AG09319 (cell line): ENCODE measurements around the gene FOXJ3.

Experiments used
- DNase-seq: peaks from one replicate; pipeline ENCODE4 v3.0.0-alpha.2; 2010; ENCODE audit warnings: low read depth; ENCODE audit errors: extremely low read depth
- TF ChIP-seq, protein P1 (sequence below): IDR thresholded peaks from 2 replicates; pipeline ENCODE4 v1.5.1; 2011; ENCODE audit warnings: low read depth, mild to moderate bottlenecking, inconsistent platforms, low read length, moderate library complexity

Gene FOXJ3

DNA sequence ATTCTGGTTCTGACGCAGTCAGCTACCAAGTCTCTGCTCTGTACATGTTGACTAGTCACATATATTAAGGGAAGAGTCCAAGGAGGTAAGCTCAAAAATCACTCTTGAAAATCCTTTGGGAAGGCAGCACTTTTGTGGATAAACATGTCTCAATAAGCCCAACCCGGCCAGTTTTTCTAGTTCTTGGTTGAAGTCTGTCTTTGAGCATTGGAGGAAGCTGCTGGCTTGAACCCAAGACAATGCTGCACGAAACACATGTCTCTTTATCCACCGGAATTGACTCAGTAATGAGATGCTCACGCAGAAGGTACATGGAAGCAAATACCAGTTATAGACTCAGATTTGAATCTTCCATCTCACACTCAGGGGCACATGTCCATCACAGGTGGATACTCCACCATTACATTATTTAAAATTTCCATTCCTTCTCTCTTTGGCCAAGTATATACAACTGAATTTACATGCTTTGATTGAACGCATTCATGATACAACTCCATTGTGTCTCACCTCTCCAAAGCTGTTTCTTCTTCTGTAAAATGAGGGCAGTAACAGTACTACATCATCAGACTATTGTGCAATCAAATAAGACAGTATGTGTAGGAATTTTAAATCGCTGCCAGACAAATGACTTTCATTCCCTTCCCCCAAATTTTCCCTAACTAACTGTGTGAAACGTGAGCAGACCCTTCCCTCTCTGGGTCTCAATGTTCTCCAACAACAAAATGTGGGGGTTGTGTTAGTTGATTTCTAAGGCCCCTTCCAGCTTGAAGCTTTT lies 160.9 kb downstream of the FOXJ3 start:
- TF ChIP-seq, protein P1, sequence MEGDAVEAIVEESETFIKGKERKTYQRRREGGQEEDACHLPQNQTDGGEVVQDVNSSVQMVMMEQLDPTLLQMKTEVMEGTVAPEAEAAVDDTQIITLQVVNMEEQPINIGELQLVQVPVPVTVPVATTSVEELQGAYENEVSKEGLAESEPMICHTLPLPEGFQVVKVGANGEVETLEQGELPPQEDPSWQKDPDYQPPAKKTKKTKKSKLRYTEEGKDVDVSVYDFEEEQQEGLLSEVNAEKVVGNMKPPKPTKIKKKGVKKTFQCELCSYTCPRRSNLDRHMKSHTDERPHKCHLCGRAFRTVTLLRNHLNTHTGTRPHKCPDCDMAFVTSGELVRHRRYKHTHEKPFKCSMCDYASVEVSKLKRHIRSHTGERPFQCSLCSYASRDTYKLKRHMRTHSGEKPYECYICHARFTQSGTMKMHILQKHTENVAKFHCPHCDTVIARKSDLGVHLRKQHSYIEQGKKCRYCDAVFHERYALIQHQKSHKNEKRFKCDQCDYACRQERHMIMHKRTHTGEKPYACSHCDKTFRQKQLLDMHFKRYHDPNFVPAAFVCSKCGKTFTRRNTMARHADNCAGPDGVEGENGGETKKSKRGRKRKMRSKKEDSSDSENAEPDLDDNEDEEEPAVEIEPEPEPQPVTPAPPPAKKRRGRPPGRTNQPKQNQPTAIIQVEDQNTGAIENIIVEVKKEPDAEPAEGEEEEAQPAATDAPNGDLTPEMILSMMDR, result no peak
- no peak for DNase-seq

DNA sequence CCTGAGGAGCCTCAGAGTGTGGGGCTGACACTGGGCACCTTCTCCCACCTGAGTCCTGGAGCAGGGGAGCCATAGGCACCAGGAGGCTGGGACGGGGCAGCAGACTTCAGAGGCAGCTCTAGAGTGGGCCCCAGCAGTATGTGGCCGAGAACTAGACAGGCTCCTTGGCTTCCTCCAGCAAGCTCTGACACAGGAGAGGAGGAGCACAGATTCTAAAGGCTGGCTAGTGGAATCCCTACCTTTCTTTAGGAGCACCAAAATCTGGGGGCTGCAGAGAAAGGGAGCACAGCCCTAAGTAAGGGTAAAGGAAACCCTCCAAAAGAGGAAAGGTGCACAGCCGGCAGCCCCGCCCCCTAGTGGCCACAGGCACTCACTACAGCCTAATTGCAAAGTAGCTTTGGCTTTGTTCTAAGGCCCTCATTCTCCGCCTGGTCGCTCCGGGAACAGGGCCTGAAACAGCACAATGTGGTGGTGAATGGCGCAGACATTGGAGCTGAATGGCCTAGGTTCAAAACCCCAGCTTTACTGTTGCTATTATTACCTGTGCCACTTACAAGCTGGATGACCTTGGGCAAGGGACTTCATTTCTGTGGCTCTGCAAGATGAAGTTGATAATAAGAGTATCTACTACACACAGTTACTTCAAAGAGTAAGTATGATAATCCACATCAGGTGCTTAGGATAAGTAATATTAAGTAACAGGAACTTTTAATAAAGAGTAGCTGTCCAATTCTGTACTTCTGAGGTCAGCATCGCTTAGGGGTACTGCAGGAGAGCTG lies 161.7 kb downstream of the FOXJ3 start:
- DNase-seq, result no peak
- TF ChIP-seq, protein P1, result peak; percentile 96

DNA sequence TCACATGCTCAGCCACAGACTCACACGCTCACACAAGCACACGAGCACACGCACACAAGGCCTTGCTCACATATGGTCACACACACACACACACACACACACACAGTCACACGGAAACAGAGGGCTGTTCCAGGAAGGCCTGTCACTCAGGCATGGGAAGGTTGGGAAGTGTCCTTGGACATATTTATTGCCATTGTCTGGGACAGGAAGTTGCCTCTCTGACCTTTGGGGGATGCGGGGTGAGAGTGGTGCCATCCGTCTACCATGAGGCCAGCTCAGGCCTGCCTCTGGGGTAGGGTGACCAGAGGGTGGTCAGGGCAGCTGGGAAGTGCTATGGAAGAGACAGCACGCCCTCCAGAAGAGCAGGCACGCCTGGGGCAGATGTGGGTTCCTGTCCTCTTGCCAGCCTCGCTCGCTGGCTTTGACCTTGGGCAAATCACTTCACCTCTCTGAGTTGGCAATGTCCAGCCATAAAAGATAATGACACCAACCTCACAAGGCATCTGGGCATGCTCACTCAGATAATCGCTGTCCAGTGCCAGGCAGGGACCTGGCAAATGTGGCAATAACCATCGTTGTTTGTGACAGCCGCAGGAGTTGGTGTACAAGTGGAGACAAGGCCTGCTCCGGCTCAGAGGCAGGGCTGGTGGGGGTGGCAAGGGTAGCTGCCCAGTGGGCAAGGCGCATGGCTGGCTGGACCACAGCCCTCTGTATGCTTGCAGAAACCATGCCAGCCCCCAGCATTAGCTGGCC lies 162.5 kb downstream of the FOXJ3 start:
- DNase-seq, result no peak
- TF ChIP-seq, protein P1, result no peak

DNA sequence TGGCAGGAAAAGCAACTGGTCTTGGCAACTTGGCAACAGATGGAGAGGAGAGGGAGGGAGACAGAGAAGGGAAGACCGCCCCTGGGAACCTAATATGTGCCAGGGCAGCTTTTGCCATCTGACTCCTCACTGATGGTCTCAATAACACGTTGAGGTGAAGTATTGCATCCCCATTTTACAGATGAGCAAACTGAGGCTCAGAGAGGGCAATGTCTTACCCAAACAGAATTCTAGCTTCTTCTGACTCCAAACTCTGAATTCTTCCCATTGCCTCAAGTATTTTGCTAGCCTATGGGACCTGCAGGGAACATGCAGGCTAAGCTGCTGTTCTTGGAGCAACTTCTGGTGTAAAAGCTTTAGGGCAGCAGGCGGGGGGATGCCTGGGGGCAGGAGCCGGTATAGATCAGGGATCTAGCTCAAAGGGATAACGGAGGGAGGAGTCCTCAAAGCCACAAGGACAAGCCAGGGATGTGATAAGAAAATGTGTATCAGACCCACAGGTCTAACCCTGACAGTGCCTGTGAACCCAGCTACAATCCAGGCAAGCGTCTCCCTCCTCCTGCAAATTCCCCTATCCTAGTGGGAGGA lies 163.3 kb downstream of the FOXJ3 start:
- DNase-seq, result no peak
- TF ChIP-seq, protein P1, result no peak

DNA sequence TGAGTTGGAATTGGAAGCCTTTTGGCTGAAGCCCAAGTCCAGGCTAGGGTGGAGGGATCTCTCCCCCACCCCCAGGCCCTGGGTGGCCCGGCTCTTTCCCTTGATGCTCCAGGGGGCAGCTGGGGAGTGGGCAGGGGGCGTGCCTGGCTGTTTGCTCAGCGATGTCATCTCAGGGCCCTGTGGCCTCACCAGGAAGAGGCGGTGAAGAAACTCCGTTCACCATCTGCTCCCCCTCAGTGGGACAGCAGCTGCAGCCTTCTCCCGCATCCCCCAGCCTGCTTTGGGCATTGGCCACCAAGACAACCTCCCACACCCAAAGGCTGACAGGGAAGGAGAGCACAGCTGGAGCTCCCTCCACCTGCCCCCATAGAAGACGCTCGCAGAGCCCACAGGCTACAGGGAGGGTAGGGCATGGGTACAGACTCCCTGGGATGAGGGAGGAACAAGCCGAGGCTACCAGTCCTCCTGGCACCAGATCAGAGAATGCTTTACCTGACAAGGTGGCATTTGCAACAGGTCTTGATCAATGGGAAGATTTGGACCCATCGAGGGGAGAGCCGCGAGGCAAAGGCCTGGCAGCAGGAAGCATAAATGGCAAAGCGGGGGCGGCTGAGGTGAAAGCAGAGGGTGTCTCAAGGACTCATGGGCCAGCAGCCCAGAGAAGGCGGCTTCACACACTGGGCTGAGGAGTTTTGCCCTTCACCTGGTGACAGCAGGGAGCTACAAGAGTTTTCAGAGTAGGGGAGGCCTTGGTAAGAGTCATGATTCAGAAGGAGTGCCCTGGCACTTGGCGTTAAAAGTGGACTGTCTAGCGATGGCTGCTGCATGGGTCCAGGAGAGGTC lies 164.0 kb downstream of the FOXJ3 start:
- TF ChIP-seq, protein P1, result no peak
- DNase-seq, result no peak

DNA sequence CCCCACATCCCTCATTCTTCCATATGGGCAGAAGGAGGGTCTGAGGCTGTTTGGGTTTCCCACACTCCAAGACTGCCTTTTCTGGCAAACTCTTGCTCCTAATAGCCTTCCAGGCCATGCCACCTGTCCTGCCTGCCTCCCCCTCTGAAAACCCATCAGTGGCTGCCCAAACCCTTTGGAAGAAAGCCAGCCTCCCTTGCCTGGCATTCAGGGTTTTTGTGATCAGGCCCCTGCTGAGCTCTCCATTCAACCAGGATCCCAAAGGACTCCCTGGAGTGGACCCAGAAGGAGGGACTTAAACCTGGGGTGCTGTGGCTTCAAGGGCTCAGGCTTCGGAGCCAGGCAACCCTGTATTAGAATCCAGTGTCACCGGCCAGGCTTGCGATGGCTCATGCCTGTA lies 166.3 kb downstream of the FOXJ3 start:
- TF ChIP-seq, protein P1, result no peak
- DNase-seq, result no peak
